Kidney epithelial cell (primary cell): ENCODE data around the gene CCDC61. TPM values are rescaled to one million over a fixed set of nuclear protein-coding genes. Genes with fewer than 3 reads are reported as not detected.

Experiments
- DNase-seq: peaks from one replicate; pipeline ENCODE4 v3.0.0-alpha.2; 2010; ENCODE audit warnings: low read depth
- H3K27me3 ChIP-seq: 2 replicates; pipeline ENCODE4 v1.6.0; 2011; ENCODE audit warnings: low read length; ENCODE audit not compliant: control insufficient read depth, insufficient read depth
- H3K36me3 ChIP-seq: 2 replicates; pipeline ENCODE4 v1.5.1; 2011; ENCODE audit warnings: low read length; ENCODE audit not compliant: control insufficient read depth, insufficient read depth
- H3K4me3 ChIP-seq: 2 replicates; pipeline ENCODE4 v1.5.1; 2011; ENCODE audit warnings: low read depth, mild to moderate bottlenecking, control low read depth, low read length
- total RNA-seq: library from RNA; depleted of rRNA; stranded (reverse); fragments of >200 nt; gene quantifications from 2 replicates; pipeline ENCODE4 v1.2.3, GENCODE V29; 2015
- TF ChIP-seq, protein P1 (sequence below): IDR thresholded peaks from 2 replicates; pipeline ENCODE4 v1.5.1; 2011; ENCODE audit warnings: mild to moderate bottlenecking, moderate library complexity, low read length, control low read depth, inconsistent platforms; ENCODE audit not compliant: insufficient read depth, poor library complexity, severe bottlenecking

Gene CCDC61
- total RNA-seq, 1 donor from 2014 or later, result 7.1 TPM

DNA sequence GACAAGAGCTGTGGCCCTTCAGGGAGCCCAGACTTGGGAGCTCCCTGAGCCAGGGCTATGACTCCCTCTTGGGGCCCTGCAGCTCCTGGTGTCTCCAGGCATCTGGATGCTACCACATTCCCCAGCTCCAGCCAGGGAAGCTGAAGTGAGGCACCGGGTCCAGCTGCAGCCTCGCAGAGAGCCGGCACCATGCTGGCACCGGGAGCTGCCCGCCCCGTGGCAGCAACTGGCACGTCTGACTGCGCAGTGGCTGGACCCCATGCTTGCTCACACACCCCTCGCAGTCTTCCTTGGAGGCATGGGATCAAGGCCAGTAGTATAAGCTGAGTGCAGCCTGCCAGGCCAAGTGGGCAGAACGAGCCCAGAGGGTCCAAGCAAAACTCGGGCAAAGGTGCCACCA, 38.1 kb downstream of the CCDC61 start:
- TF ChIP-seq, protein P1, sequence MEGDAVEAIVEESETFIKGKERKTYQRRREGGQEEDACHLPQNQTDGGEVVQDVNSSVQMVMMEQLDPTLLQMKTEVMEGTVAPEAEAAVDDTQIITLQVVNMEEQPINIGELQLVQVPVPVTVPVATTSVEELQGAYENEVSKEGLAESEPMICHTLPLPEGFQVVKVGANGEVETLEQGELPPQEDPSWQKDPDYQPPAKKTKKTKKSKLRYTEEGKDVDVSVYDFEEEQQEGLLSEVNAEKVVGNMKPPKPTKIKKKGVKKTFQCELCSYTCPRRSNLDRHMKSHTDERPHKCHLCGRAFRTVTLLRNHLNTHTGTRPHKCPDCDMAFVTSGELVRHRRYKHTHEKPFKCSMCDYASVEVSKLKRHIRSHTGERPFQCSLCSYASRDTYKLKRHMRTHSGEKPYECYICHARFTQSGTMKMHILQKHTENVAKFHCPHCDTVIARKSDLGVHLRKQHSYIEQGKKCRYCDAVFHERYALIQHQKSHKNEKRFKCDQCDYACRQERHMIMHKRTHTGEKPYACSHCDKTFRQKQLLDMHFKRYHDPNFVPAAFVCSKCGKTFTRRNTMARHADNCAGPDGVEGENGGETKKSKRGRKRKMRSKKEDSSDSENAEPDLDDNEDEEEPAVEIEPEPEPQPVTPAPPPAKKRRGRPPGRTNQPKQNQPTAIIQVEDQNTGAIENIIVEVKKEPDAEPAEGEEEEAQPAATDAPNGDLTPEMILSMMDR, result no peak
- Histone ChIP-seq H3K4me3 (no peak overlapping the region), H3K27me3 (peaks cover 18% of the 10 kb centered on the region), H3K36me3 (no peaks in the 10 kb centered on the region)
- DNase-seq, result no peak

DNA sequence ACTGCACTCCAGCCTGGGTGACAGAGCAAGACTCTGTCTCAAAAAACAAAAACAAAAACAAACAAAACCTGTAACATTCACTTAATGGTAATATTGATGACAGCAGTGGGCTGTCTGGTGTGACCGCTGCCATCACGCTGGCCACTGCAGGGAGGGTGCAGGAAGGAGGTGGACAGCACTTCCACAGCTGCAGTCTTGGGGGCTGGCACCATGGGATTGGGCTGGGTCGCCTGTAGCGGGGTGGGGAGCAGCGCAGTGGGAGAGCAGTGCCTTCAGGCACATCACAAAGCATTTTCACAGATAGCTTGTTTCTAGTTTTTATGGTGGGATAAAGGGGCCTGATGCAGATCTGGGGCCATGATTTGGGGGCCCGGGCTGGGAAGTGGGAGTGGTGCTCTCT, 40.3 kb downstream of the CCDC61 start:
- no peak for DNase-seq
- H3K36me3 ChIP-seq, result no peaks in the 10 kb centered on the region
- H3K4me3 ChIP-seq, result no peak overlapping the region
- TF ChIP-seq, protein P1, result no peak
- H3K27me3 ChIP-seq, result peaks cover 20% of the 10 kb centered on the region

DNA sequence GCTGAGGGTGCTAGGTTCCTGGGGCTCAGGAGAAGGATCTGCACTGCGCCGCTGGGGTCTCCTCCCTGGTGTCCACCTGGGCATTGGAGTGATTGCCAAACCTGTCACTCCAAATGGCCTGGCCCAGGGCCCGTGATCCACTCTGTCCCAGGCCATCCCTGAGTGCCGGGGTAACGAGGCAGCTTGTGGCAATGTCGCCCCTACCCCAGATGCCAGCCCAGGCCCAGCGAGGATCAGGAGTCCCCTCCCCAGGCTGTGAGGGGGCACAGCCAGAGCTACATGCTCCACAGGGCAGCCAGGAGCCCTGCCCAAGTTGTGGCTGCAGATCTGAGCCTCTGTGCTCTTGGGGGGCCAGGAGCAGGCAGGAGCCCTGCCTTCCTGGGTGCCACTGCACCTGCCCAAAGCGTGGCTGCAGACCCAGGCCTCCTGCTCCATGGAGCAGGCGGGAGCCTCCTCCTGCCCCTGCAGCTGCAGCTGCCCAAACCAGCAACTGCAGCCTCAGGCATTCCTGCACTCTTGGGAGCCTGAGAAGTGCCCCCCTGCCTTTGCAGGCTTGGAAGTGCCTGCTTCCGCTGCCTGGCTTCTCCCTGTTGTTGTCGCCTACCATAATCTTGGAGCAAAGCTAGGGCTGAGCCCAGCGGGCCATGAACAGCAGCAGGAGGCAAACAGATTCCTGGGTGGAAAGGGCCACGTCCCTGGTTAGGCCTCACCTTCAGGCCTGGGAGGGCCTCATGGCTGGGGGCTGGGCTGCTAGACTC, 40.9 kb downstream of the CCDC61 start:
- no peak for DNase-seq
- no peaks in the 10 kb centered on the region for H3K36me3 ChIP-seq
- H3K27me3 ChIP-seq, result peaks cover 24% of the 10 kb centered on the region
- no peak overlapping the region for H3K4me3 ChIP-seq
- TF ChIP-seq, protein P1, result no peak

DNA sequence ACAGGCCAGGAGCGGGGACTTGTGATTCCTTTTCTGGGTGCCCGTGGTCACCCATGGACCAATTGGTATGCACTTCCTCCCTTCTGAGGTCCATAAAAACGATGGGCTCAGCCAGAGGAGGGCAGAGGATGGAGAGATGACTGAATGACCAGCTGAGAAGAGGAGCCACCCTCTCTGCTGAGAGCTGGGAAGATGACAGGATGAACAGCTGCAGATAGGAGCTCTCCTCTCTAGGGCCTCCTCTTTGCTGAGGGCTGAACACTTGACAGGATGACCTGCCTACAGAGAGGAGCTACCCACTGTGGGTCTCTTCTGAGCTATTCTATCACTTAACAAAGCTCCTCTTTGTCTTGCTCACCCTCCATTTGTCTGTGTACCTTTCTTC, 41.5 kb downstream of the CCDC61 start:
- no peaks in the 10 kb centered on the region for H3K36me3 ChIP-seq
- peaks cover 24% of the 10 kb centered on the region for H3K27me3 ChIP-seq
- no peak overlapping the region for H3K4me3 ChIP-seq
- TF ChIP-seq, protein P1, result no peak
- DNase-seq, result no peak

DNA sequence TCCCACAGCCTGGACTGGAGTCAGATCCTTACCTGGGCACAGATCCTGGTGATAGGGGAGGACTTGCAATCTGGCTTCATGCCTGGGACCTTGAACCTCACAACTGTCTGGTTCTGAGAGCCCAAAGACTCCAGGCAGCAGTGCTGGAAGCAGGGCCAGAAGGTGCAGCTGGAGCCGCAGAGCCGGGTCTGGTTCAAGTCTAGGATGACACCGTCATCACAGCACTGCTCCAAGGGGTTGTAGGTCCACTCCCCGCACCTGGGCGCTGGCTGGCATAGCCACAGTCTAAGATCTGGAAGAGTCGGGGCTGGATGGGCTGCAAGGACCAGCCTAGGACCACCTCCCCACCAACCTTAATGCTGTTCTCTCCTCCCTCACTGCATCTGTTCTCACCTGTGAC, 44.9 kb downstream of the CCDC61 start:
- peaks cover 22% of the 10 kb centered on the region for H3K27me3 ChIP-seq
- TF ChIP-seq, protein P1, result no peak
- H3K36me3 ChIP-seq, result no peaks in the 10 kb centered on the region
- H3K4me3 ChIP-seq, result no peak overlapping the region
- DNase-seq, result no peak

DNA sequence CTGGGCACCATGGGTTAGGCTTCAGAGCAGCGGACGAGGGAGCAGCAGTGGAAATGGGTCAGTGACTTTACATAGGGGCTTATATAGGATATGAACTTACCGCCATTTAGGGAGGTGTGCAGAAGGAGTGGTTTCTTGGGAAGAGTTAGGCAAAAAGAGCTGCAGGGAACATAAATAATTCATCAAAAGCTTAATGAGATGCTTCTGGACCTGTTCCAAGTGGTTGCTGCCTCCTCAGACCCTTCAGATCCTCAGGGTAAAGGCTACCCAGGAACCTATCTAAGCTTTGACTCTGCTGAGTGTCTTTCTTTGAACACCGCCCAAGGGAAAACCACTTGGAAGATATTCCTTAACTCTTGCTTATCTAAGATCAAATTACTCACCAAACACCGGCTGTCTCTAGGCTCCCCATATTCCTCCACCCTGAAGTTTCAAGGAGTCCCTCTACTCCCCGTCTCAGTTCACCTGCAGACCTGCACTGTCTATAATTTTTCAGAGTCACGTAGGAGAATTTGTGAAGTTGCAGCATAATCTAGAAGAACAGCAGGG, 45.8 kb downstream of the CCDC61 start, which contains the start of gene IGFL4:
TSS of gene IGFL4 (minus strand) at position 51 of the 549 bp plus-strand sequence. CDS start at position 11, 40 bp downstream.
- Histone ChIP-seq H3K4me3 (no peak within 1 kb of the TSS), H3K27me3 (peaks cover 20% of the 10 kb centered on the region), H3K36me3 (no peaks in the 10 kb centered on the region)
- TF ChIP-seq, protein P1, result no peak
- DNase-seq, result no peak
